Neural cell (in vitro differentiated cells): ENCODE measurements around the gene BICC1.

ENCODE experiments used
- CTCF ChIP-seq: fragments of 450-650 bp; IDR thresholded peaks from 2 replicates; pipeline ENCODE4 v1.5.1; 2014; ENCODE audit warnings: antibody characterized with exemption, mild to moderate bottlenecking, moderate library complexity; ENCODE audit not compliant: poor library complexity, severe bottlenecking
- EP300 ChIP-seq: fragments of 450-650 bp; conservative IDR thresholded peaks from 2 replicates; pipeline ENCODE4 v1.6.1; 2014; ENCODE audit warnings: antibody characterized with exemption, mild to moderate bottlenecking, moderate library complexity; ENCODE audit not compliant: poor library complexity, severe bottlenecking
- EZH2 ChIP-seq: fragments of 200-600, 300-800 bp; shearing (Covaris generic), sonication (generic); IDR thresholded peaks from 2 replicates; pipeline ENCODE4 v1.6.1; 2014; ENCODE audit warnings: antibody characterized with exemption, low read length, borderline replicate concordance, mild to moderate bottlenecking; ENCODE audit not compliant: insufficient read depth, poor library complexity, severe bottlenecking
- MXI1 ChIP-seq: fragments of 450-650 bp; conservative IDR thresholded peaks from 2 replicates; pipeline ENCODE4 v1.6.1; 2014; ENCODE audit warnings: antibody characterized with exemption, mild to moderate bottlenecking; ENCODE audit not compliant: poor library complexity, severe bottlenecking
- POLR2AphosphoS5 ChIP-seq: IDR thresholded peaks from 2 replicates; pipeline ENCODE4 v1.6.1; 2012
- RAD21 ChIP-seq: fragments of 450-650 bp; conservative IDR thresholded peaks from 2 replicates; pipeline ENCODE4 v1.6.1; 2014; ENCODE audit warnings: antibody characterized with exemption, mild to moderate bottlenecking, moderate library complexity
- SMC3 ChIP-seq: fragments of 450-650 bp; conservative IDR thresholded peaks from 2 replicates; pipeline ENCODE4 v1.6.1; 2014; ENCODE audit warnings: antibody characterized with exemption, mild to moderate bottlenecking, moderate library complexity; ENCODE audit not compliant: poor library complexity
- TAF1 ChIP-seq: IDR thresholded peaks from 2 replicates; pipeline ENCODE4 v1.6.1; 2012; ENCODE audit warnings: low read depth

- TF ChIP-seq CTCF (no peak), POLR2AphosphoS5 (no peak), EZH2 (no peak), EP300 (no peak), TAF1 (no peak), MXI1 (no peak), RAD21 (no peak), SMC3 (no peak)
These were observed 6.1 kb downstream of the BICC1 start for GRCh38 chr10:58518775-58519174.
